Measurements from ENCODE around the gene COL27A1.

GRCh38 chr9:114155263-114155994 lies at the start of gene COL27A1:
- TF ChIP-seq CTCF (IDR thresholded peaks at IDR 0.05; ENCODE audit: insufficient read depth, low read length) (peak; percentile 21), REST (IDR thresholded peaks at IDR 0.05; ENCODE audit: insufficient replicate concordance, low read depth) (no peak), POLR2AphosphoS5 (IDR thresholded peaks at IDR 0.05; ENCODE audit: low read depth) (no peak), SPI1 (IDR thresholded peaks at IDR 0.05; ENCODE audit: borderline replicate concordance, low read depth) (no peak)
